ENCODE measurements around the gene NFIC.

NFIC gene

GRCh38 chr19:3454656-3455392, 88.4 kb downstream of the NFIC start:
- Histone ChIP-seq H3K9me3 (no peaks in the 10 kb centered on the region), H3K27me3 (no peaks in the 10 kb centered on the region), H3K27ac (peak overlapping the region; percentile 88 to 93), H3K4me1 (peaks cover 9 to 61% (median 48%) of the 10 kb centered on the region in 4 donors), H3K36me3 (peaks cover 40 to 75% (median 61%) of the 10 kb centered on the region in 3 donors), H3K4me3 (no peak overlapping the region)
- intact Hi-C loops (cut with DNase I; ENCODE audit: low total_unique reads) = no loop called here
- no peak for TF ChIP-seq CTCF (IDR thresholded peaks at IDR 0.05)
- DNase-seq = no peak

GRCh38 chr19:3455393-3455955, 89.1 kb downstream of the NFIC start:
- DNase-seq = no peak
- peaks cover 9 to 61% (median 55%) of the 10 kb centered on the region in 4 donors for H3K4me1 ChIP-seq
- H3K27ac ChIP-seq = peak overlapping the region; percentile 94 to 98
- H3K4me3 ChIP-seq = no peak overlapping the region
- peaks cover 40 to 72% (median 54%) of the 10 kb centered on the region in 3 donors for H3K36me3 ChIP-seq
- no peaks in the 10 kb centered on the region for H3K27me3 ChIP-seq
- TF ChIP-seq CTCF (IDR thresholded peaks at IDR 0.05) = no peak
- H3K9me3 ChIP-seq = no peaks in the 10 kb centered on the region
- intact Hi-C loops (cut with DNase I; ENCODE audit: low total_unique reads) = no loop called here

- H3K4me3 ChIP-seq = no peak overlapping the region
- intact Hi-C loops (cut with DNase I; ENCODE audit: low total_unique reads) = no loop called here
- DNase-seq = no peak
- TF ChIP-seq CTCF (IDR thresholded peaks at IDR 0.05) = no peak
- peak overlapping the region; percentile 94 to 98 for H3K27ac ChIP-seq
- no peaks in the 10 kb centered on the region for H3K9me3 ChIP-seq
- peaks cover 9 to 64% (median 59%) of the 10 kb centered on the region in 4 donors for H3K4me1 ChIP-seq
- H3K27me3 ChIP-seq = no peaks in the 10 kb centered on the region
- H3K36me3 ChIP-seq = peaks cover 40 to 72% (median 52%) of the 10 kb centered on the region in 3 donors
Measured at GRCh38 chr19:3455960-3456601, 89.7 kb downstream of the NFIC start.

- DNase-seq = no peak
- TF ChIP-seq CTCF (IDR thresholded peaks at IDR 0.05) = no peak
- intact Hi-C loops (cut with DNase I; ENCODE audit: low total_unique reads) = no loop called here
- no peaks in the 10 kb centered on the region for H3K9me3 ChIP-seq
- peak overlapping the region; percentile 94 to 98 for H3K27ac ChIP-seq
- H3K27me3 ChIP-seq = no peaks in the 10 kb centered on the region
- peaks cover 39 to 67% (median 52%) of the 10 kb centered on the region in 3 donors for H3K36me3 ChIP-seq
- H3K4me3 ChIP-seq = no peak overlapping the region
- peaks cover 4 to 61% (median 57%) of the 10 kb centered on the region in 4 donors for H3K4me1 ChIP-seq
Measured at GRCh38 chr19:3456925-3457527, 90.6 kb downstream of the NFIC start.

- Histone ChIP-seq H3K27ac (peak overlapping the region; percentile 94 to 98), H3K4me3 (no peak overlapping the region), H3K36me3 (peaks cover 38 to 64% (median 47%) of the 10 kb centered on the region in 3 donors), H3K27me3 (no peaks in the 10 kb centered on the region), H3K9me3 (no peaks in the 10 kb centered on the region), H3K4me1 (peaks cover 4 to 61% (median 51%) of the 10 kb centered on the region in 4 donors)
- no peak for TF ChIP-seq CTCF (IDR thresholded peaks at IDR 0.05)
- peak; percentile 38 to 84 for DNase-seq
- intact Hi-C loops (cut with DNase I; ENCODE audit: low total_unique reads) = no loop called here
Measured at GRCh38 chr19:3457528-3458228, 91.3 kb downstream of the NFIC start.
